Heart left ventricle (tissue), 16 donors: ENCODE results near the gene KRT31. TPM values are rescaled to one million over a fixed set of nuclear protein-coding genes. Genes with fewer than 3 reads are reported as not detected.
"Not testable (repeated sequence)": the region's sequence is repeated elsewhere in the genome, so short reads cannot be mapped to it uniquely, and the experiment has no call there.

Experiments
- ATAC-seq, 4 donors: fragments of 200-7000 bp; cut with Tn5 transposase; one replicate each; pipeline ENCODE4 v1.9.1; 2020 to 2022; ENCODE audit warnings: moderate library complexity in 4 of 4, mild to moderate bottlenecking in 3 of 4, moderate number of reproducible peaks in 1 of 4
- DNase-seq, 5 donors: peaks; one replicate each; pipeline ENCODE4 v3.0.0-alpha.2; 2020
- H3K27ac ChIP-seq, 12 donors: fragments of 200-600 bp; sonication (generic) in 4 of 12; one replicate each; pipeline versions ENCODE4 v1.5.0 to v1.8.0; 2016 to 2022; ENCODE audit warnings: mild to moderate bottlenecking in 2 of 12
- H3K27me3 ChIP-seq, 9 donors: fragments of 200-600 bp; sonication (generic) in 2 of 9; one replicate each; pipeline versions ENCODE4 v1.5.1 to v1.8.0; 2016 to 2022; ENCODE audit warnings: mild to moderate bottlenecking in 3 of 9
- H3K36me3 ChIP-seq, 9 donors: fragments of 200-600 bp; sonication (generic) in 2 of 9; one replicate each; pipeline versions ENCODE4 v1.5.0 to v1.8.0; 2018 to 2022; ENCODE audit warnings: mild to moderate bottlenecking in 2 of 9
- H3K4me1 ChIP-seq, 12 donors: fragments of 200-600 bp; sonication (generic) in 4 of 12; one replicate each; pipeline versions ENCODE4 v1.5.0 to v1.8.0; 2016 to 2022; ENCODE audit warnings: mild to moderate bottlenecking in 3 of 12
- H3K4me3 ChIP-seq, 12 donors: fragments of 200-600 bp; sonication (generic) in 4 of 12; one replicate each; pipeline versions ENCODE4 v1.5.0 to v1.8.0; 2017 to 2022; ENCODE audit warnings: mild to moderate bottlenecking in 9 of 12, moderate library complexity in 4 of 12
- H3K9me3 ChIP-seq, 12 donors: fragments of 200-600 bp; sonication (generic) in 4 of 12; one replicate each; pipeline versions ENCODE4 v1.5.0 to v1.8.0; 2016 to 2022; ENCODE audit warnings: mild to moderate bottlenecking in 1 of 12
- POLR2A ChIP-seq, 2 donors: fragments of 450-650 bp; IDR thresholded peaks; one replicate each; pipeline ENCODE4 v1.6.1; 2017; ENCODE audit warnings: antibody characterized with exemption in 2 of 2, mild to moderate bottlenecking in 2 of 2, moderate library complexity in 2 of 2
- WGBS, 4 donors: extraction: QIAGEN DNeasy Blood & Tissue Kit in 2 of 4; methylation state at CpG; one replicate each; pipeline versions ENCODE4 v1.1.5 to v1.1.7; 2013 to 2018; 5-methylcytosine and 5-hydroxymethylcytosine counted together
- intact Hi-C, 10 donors: fragments of 100-400 bp; cut with DNase I; formaldehyde crosslinking; loops; one replicate each; pipeline versions ENCODE4 v1.11.1 to v1.14.2; 2022
- polyA plus RNA-seq, 2 donors: library from polyadenylated mRNA; stranded (reverse); fragments of 200-250 nt; gene quantifications; one replicate each; pipeline ENCODE4 v1.2.3, GENCODE V29; 2013
- total RNA-seq, 9 donors: library from RNA; depleted of rRNA in 2 of 9; stranded (reverse); fragments of >200 nt in 2 of 9; fragmentation: NEBNext Ultra II Directional in 3 of 9; extraction: Animal tissue kit (Norgen Biotek cat#: 25700) in 3 of 9; gene quantifications; one replicate each; pipeline versions ENCODE4 v1.1.0 to v1.2.4, GENCODE V29; 2016 to 2023
- TF ChIP-seq, protein P1 (sequence below), 12 donors: fragments of 200-600 bp; sonication (generic) in 4 of 12; IDR thresholded peaks; one replicate each; pipeline versions ENCODE4 v1.5.0 to v1.8.0; 2018 to 2022; ENCODE audit warnings: antibody characterized with exemption in 12 of 12, mild to moderate bottlenecking in 5 of 12
- donor health status: ischemic (EF 13 %, LVEDD 7.1; RV severe dilation, severe dysfunction).
- donor health status: healthy with polysubstance abuse.
- donor health status: DM: no; HTN: yes; CAD: no.
- donor health status: DM: no; HTN: no; CAD: no.
- donor health status: ischemic (EF 25% LVEDD 6.9; RV normal size, moderate dysfunction).
- donor health status: ischemic (EF 25% LVEDD 5.7; RV mildly dilated, moderate dysfunction).
- donor health status: healthy.
- donor health status: DM: yes; HTN: yes; CAD: no.
- donor health status: ischemic (EF 35%, LVEDD 5.7; RV mildly dilated, moderate dysfunction).
- donor health status: nonischemic (EF 11% LVEDD 7.7; RV severe dilation, severe dysfunction).
- donor health status: DM: yes; HTN: yes; CAD: no.
- donor health status: PGD.
- donor health status: ischemic (EF 29% LVEDD 5.4; RV normal size, mild dysfunction).
- donor health status: nonischemic (EF 23%, LVEDD 6.1; RV moderate dilation, normal function).

KRT31 gene
- total and polyA plus RNA-seq, 11 donors: not detected

DNA sequence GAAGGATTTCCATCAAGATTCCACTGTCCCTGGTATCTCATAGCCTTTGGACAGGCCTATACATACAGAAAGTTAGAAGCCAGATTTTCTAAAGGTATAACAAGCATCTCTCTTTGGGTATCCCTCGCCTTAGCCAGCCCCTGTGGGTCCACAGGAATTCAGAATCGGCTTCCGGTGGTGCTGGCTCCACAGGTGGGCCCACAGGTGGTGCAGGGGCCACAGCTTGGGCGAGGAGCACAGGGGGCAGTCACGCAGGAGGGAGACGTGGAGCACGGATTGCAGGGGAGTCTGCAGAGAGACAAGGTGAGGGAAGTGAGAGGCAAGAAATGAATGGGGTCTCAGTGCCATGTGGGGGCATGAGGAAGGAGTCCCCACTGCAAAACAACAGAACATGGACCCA, 39.8 kb upstream of the KRT31 start:
- intact Hi-C loops: no loop called here
- DNase-seq (no peak), ATAC-seq (no peak)
- H3K27ac ChIP-seq: no peak overlapping the region
- 75 to 85% (median 79%) methylated on average over 7 of the region's 7 CpGs for WGBS, 4 donors
- peaks cover 0 to 10% (median 0%) of the 10 kb centered on the region in 12 donors for H3K4me1 ChIP-seq
- no peaks in the 10 kb centered on the region for H3K36me3 ChIP-seq
- no peaks in the 10 kb centered on the region for H3K9me3 ChIP-seq
- TF ChIP-seq, protein P1, sequence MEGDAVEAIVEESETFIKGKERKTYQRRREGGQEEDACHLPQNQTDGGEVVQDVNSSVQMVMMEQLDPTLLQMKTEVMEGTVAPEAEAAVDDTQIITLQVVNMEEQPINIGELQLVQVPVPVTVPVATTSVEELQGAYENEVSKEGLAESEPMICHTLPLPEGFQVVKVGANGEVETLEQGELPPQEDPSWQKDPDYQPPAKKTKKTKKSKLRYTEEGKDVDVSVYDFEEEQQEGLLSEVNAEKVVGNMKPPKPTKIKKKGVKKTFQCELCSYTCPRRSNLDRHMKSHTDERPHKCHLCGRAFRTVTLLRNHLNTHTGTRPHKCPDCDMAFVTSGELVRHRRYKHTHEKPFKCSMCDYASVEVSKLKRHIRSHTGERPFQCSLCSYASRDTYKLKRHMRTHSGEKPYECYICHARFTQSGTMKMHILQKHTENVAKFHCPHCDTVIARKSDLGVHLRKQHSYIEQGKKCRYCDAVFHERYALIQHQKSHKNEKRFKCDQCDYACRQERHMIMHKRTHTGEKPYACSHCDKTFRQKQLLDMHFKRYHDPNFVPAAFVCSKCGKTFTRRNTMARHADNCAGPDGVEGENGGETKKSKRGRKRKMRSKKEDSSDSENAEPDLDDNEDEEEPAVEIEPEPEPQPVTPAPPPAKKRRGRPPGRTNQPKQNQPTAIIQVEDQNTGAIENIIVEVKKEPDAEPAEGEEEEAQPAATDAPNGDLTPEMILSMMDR (IDR thresholded peaks at IDR 0.05): no peak
- TF ChIP-seq POLR2A (IDR thresholded peaks at IDR 0.05): no peak
- no peak overlapping the region for H3K4me3 ChIP-seq
- H3K27me3 ChIP-seq: peaks cover 0 to 23% (median 0%) of the 10 kb centered on the region in 9 donors

DNA sequence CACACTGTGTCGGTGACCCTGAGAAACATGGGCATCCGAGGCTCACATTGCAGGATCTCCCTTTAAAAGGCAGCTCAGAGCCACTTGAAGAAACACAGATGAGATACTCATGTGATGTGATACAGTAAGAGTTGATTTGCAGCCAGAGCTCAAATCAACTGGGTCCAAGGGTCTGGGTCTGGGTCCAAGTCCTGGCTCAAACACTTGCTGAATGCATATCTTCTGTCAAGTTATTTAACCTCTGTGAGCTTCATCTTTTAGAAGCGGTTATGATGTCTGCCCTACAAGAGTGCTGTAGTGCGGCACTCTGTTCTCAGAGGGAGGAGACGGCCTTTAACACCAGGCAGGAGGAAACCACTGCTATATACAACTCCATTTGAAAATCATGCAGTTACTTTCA, 37.0 kb upstream of the KRT31 start:
- peaks cover 0 to 10% (median 0%) of the 10 kb centered on the region in 12 donors for H3K4me1 ChIP-seq
- peak overlapping the region in 1 of 12 donors; percentile 31 for H3K27ac ChIP-seq
- no peak for TF ChIP-seq POLR2A (IDR thresholded peaks at IDR 0.05)
- TF ChIP-seq, protein P1 (IDR thresholded peaks at IDR 0.05): no peak
- peaks cover 0 to 22% (median 0%) of the 10 kb centered on the region in 9 donors for H3K27me3 ChIP-seq
- DNase-seq (no peak), ATAC-seq (peak in 3 of 4 donors; percentile 28 to 81 (median 28))
- no peaks in the 10 kb centered on the region for H3K9me3 ChIP-seq
- no peaks in the 10 kb centered on the region for H3K36me3 ChIP-seq
- 31 to 37% (median 35%) methylated on average over 5 of the region's 5 CpGs for WGBS, 4 donors
- intact Hi-C loops: no loop called here
- no peak overlapping the region for H3K4me3 ChIP-seq

DNA sequence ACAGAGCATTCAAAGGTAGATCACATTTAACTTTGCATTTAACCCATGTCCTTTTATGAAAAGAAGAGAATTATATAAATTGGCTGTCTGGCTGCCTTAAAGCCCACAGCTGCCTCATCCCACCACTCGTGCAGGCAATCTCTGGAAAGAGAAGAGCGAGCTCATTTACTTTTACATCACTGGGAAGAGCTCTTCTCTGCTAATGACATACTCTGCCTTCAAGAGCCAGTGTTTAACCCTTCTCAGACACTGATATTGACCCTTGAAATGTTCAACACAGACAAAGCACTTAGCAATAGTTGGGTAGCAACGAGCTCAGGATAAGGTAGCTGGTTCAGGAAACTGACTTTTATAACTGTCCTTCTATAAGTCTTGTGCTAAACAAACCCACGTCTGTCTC, 36.6 kb upstream of the KRT31 start:
- Histone ChIP-seq H3K9me3 (no peaks in the 10 kb centered on the region), H3K4me3 (no peak overlapping the region), H3K36me3 (no peaks in the 10 kb centered on the region), H3K27me3 (peaks cover 0 to 21% (median 0%) of the 10 kb centered on the region in 9 donors), H3K27ac (peak overlapping the region in 1 of 12 donors; percentile 31), H3K4me1 (peaks cover 0 to 10% (median 0%) of the 10 kb centered on the region in 12 donors)
- intact Hi-C loops: no loop called here
- 20 to 27% (median 22%) methylated on average over 4 of the region's 4 CpGs for WGBS, 4 donors
- no peak for TF ChIP-seq POLR2A (IDR thresholded peaks at IDR 0.05)
- TF ChIP-seq, protein P1 (IDR thresholded peaks at IDR 0.05): no peak
- no peak for ATAC-seq
- no peak for DNase-seq

DNA sequence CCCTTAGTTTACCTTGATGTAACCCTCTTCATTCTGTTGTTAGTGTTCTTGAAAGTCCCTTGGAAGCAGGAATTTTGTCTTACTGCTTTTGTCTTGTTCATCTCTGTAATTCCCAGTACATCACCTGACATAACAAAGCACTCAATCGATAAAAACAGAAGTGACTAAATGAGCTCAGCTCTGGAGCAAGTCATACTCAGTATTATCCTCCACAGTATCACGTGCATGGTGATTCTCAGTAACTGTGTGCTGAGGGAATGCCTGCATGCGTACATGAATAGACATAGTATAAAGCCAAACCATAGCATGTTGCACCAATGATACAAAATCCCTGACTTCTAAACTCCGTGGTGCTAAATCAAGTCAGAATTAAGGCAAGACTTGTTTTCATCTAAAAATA, 36.2 kb upstream of the KRT31 start:
- WGBS, 4 donors: 39 to 44% (median 43%) methylated on average over 4 of the region's 4 CpGs
- H3K4me1 ChIP-seq: peaks cover 0 to 10% (median 0%) of the 10 kb centered on the region in 12 donors
- no peak for TF ChIP-seq POLR2A (IDR thresholded peaks at IDR 0.05)
- TF ChIP-seq, protein P1 (IDR thresholded peaks at IDR 0.05): no peak
- intact Hi-C loops: no loop called here
- ATAC-seq: no peak
- H3K27me3 ChIP-seq: peaks cover 0 to 21% (median 0%) of the 10 kb centered on the region in 9 donors
- DNase-seq: no peak
- no peaks in the 10 kb centered on the region for H3K9me3 ChIP-seq
- no peaks in the 10 kb centered on the region for H3K36me3 ChIP-seq
- H3K27ac ChIP-seq: no peak overlapping the region
- no peak overlapping the region for H3K4me3 ChIP-seq

DNA sequence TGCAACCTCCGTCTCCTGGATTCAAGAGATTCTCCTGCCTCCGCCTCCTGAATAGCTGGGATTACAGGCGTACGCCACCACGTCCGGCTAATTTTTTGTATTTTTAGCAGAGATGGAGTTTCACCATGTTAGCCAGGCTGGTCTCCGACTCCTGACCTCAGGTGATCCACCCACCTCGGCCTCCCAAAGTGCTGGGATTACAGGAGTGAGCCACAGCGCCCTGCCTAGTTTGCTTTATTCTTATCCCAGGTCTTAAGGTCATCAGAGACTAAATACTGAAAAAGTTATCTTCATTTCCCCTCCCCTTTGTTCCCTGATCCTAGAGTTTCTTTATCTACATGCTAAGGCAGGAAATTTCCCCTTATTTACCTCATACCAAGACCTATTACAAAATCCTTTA, 33.0 kb upstream of the KRT31 start:
- H3K27ac ChIP-seq, ATAC-seq, H3K9me3 ChIP-seq, H3K4me3 ChIP-seq, H3K36me3 ChIP-seq, H3K4me1 ChIP-seq, DNase-seq, intact Hi-C loops: not testable (repeated sequence)
- WGBS, 4 donors: 75 to 81% (median 77%) methylated on average over 9 of the region's 9 CpGs
- H3K27me3 ChIP-seq: peaks cover 0 to 21% (median 0%) of the 10 kb centered on the region in 9 donors
